Fibroblast of pulmonary artery (primary cell): ENCODE results near the gene LIG3.

Experiments
- DNase-seq: peaks from one replicate; pipeline ENCODE4 v3.0.0-alpha.2; 2010; ENCODE audit warnings: low read depth
- H3K4me3 ChIP-seq: replicated peaks from 2 replicates; pipeline ENCODE4 v1.5.1; 2011; ENCODE audit warnings: low read depth, mild to moderate bottlenecking, control low read depth, low read length, moderate library complexity
- TF ChIP-seq, protein P1 (sequence below): IDR thresholded peaks from 2 replicates; pipeline ENCODE4 v1.5.1; 2011; ENCODE audit warnings: mild to moderate bottlenecking, control low read depth, low read length, inconsistent platforms; ENCODE audit errors: missing control alignments

Gene LIG3

DNA sequence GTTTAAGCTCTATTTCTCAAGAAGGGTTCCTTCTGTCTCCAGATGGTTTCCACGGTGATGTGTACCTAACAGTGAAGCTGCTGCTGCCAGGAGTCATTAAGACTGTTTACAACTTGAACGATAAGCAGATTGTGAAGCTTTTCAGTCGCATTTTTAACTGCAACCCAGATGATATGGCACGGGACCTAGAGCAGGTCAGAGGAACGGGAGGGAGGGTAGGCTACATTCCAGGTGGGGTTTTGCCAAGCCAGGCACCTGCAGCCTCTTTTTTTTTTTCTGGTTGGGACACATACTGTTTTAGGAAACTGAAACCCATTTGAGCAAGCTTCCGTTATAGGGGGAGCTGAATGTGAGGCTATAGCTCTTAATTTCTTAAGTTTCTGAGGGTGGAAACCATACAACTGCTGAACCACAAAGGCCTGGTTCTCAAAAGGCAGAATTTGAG is 10.6 kb downstream of the LIG3 start:
- no peak overlapping the region for H3K4me3 ChIP-seq
- TF ChIP-seq, protein P1, sequence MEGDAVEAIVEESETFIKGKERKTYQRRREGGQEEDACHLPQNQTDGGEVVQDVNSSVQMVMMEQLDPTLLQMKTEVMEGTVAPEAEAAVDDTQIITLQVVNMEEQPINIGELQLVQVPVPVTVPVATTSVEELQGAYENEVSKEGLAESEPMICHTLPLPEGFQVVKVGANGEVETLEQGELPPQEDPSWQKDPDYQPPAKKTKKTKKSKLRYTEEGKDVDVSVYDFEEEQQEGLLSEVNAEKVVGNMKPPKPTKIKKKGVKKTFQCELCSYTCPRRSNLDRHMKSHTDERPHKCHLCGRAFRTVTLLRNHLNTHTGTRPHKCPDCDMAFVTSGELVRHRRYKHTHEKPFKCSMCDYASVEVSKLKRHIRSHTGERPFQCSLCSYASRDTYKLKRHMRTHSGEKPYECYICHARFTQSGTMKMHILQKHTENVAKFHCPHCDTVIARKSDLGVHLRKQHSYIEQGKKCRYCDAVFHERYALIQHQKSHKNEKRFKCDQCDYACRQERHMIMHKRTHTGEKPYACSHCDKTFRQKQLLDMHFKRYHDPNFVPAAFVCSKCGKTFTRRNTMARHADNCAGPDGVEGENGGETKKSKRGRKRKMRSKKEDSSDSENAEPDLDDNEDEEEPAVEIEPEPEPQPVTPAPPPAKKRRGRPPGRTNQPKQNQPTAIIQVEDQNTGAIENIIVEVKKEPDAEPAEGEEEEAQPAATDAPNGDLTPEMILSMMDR = no peak
- peak; percentile 6 for DNase-seq

DNA sequence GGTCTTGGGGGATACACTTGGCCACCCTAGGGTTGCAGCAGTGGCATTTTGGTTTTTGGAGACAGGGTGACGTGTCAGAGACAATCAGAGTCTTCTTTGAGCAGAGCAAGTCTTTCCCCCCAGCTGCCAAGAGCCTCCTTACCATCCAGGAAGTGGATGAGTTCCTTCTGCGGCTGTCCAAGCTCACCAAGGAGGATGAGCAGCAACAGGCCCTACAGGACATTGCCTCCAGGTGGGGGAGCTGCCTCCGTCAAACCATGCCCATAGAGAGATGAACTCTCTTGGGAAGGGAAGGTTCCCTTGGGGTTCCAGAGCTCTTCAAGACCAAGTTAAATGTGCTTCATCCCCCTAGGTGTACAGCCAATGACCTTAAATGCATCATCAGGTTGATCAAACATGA is 11.3 kb downstream of the LIG3 start:
- H3K4me3 ChIP-seq = no peak overlapping the region
- TF ChIP-seq, protein P1 = no peak
- DNase-seq = no peak

DNA sequence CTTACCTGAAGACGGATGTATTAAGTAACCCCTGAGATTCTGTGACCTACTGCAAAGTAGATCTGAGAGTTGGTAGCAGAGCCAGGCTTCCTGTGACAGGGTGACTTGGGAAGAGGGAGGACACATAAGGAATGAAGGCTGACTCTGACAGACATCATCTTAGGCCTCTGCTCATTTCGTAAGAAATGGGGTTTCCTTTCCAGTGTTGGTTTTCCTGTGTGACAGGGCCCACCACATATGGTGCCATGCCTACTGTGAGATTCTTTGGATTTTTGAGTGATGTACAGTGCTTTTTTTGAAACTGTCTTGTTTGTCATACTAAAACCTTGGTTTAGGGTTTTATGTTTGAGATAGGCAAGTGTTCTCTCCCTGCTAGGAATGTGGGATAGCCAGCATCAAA is 12.7 kb downstream of the LIG3 start:
- no peak overlapping the region for H3K4me3 ChIP-seq
- no peak for DNase-seq
- TF ChIP-seq, protein P1 = no peak

DNA sequence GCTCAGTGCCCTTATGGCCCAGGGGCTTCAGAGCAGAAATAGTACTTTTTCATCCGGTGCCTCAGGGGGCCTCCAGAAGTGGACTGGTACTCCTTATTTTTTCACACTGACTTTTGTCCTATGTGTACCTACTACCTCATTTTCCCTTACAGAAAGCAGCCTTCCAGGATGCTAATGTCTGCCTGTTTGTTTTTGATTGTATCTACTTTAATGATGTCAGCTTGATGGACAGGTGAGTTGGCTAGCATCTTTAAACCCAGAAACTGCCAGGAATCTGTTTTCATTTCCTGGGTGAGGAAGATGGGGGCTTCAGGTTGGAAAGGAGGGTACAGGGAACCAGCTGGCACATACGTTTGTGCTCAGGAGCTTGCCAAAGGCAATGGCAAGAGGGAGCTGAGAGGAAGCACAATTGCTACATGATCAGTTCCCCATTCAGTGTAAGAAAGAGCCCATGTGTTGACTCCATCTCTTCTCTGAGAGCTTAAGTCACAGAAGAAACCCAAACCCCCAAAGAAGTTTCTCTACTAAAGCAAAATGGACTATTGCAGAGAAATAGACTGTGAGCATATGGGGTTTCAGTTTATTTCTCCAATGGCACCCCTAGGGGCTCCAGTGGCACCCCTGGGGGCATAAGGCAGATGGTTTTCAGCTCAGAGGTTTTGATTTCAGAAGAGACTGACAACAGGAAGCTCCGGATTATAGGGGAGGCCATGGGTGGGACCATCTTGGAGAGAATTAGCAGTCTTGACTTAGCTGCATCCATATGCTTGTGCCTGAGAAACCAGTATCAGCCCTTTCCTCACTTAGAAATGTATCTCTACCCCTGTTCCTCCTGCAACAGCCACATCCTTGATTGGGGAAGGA is 16.3 kb downstream of the LIG3 start:
- H3K4me3 ChIP-seq = no peak overlapping the region
- DNase-seq = no peak
- TF ChIP-seq, protein P1 = no peak

DNA sequence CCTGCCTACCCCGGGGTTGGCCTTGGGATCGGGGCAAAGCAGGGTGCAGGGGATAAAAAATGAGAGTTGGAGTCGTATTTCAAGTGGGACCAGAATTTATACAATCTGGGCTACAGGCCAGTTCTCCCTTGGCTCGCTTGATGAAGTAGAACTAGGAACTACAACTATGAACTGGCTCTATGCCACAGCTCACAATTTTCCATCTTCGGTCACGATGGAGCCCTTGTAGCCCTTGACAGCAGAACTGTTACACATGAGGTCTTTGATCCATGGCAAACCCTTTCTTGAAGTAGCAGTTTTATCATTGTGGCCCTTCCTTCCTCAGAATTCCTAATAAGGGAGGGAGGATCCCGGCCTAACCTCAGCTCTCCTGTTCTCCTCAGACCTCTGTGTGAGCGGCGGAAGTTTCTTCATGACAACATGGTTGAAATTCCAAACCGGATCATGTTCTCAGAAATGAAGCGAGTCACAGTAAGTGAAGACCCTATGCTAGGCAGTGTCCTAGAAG is 17.1 kb downstream of the LIG3 start:
- no peak overlapping the region for H3K4me3 ChIP-seq
- DNase-seq = peak; percentile 91
- TF ChIP-seq, protein P1 = no peak

DNA sequence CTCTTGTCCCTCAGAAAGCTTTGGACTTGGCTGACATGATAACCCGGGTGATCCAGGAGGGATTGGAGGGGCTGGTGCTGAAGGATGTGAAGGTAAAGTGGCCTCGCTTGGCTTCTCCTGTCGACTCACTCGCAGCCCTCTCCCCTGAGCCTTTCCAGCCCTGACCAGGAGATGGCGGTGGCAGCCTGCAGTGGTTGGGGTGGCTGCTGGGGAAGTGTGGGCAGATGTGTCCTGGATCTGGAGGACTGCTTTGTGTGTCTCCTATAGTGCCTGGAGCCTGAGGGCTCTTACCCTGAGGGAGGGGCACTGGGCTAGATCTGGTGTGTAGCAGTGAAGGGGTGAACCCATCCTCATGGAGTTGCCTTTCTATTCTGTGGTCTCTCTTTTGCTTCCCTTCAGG is 17.9 kb downstream of the LIG3 start:
- TF ChIP-seq, protein P1 = peak; percentile 90
- DNase-seq = peak; percentile 79
- no peak overlapping the region for H3K4me3 ChIP-seq
